ENCODE results near the gene F2. TPM values are rescaled to one million over a fixed set of nuclear protein-coding genes. Genes with fewer than 3 reads are reported as not detected.

Gene F2
- total RNA-seq, 1 donor from 2014 or later: 0.26 TPM

GRCh38 chr11:46729110-46730027 is 10.4 kb downstream of the F2 start:
- H3K4me3 ChIP-seq (ENCODE audit: low read depth, low read length): no peak overlapping the region
- no peak for TF ChIP-seq CTCF (IDR thresholded peaks at IDR 0.05; ENCODE audit: insufficient read depth, low read length, severe bottlenecking)
- no peaks in the 10 kb centered on the region for H3K27me3 ChIP-seq (ENCODE audit: control insufficient read depth, insufficient read depth, low read length)
- FAIRE-seq: no peak
- DNase-seq (ENCODE audit: low read depth): peak; percentile 25
- no peaks in the 10 kb centered on the region for H3K36me3 ChIP-seq (ENCODE audit: control insufficient read depth, insufficient read depth, low read length)

GRCh38 chr11:46731545-46731944 is 12.5 kb downstream of the F2 start:
- H3K27me3 ChIP-seq (ENCODE audit: control insufficient read depth, insufficient read depth, low read length): no peaks in the 10 kb centered on the region
- FAIRE-seq (no peak), DNase-seq (ENCODE audit: low read depth) (no peak)
- H3K4me3 ChIP-seq (ENCODE audit: low read depth, low read length): no peak overlapping the region
- no peaks in the 10 kb centered on the region for H3K36me3 ChIP-seq (ENCODE audit: control insufficient read depth, insufficient read depth, low read length)
- no peak for TF ChIP-seq CTCF (IDR thresholded peaks at IDR 0.05; ENCODE audit: insufficient read depth, low read length, severe bottlenecking)

GRCh38 chr11:46733234-46733633 is 14.2 kb downstream of the F2 start:
- DNase-seq (ENCODE audit: low read depth) (no peak), FAIRE-seq (no peak)
- H3K4me3 ChIP-seq (ENCODE audit: low read depth, low read length): no peak overlapping the region
- no peaks in the 10 kb centered on the region for H3K27me3 ChIP-seq (ENCODE audit: control insufficient read depth, insufficient read depth, low read length)
- TF ChIP-seq CTCF (IDR thresholded peaks at IDR 0.05; ENCODE audit: insufficient read depth, low read length, severe bottlenecking): no peak
- H3K36me3 ChIP-seq (ENCODE audit: control insufficient read depth, insufficient read depth, low read length): no peaks in the 10 kb centered on the region

GRCh38 chr11:46736146-46736545 is 17.1 kb downstream of the F2 start:
- Histone ChIP-seq H3K36me3 (ENCODE audit: control insufficient read depth, insufficient read depth, low read length) (no peaks in the 10 kb centered on the region), H3K27me3 (ENCODE audit: control insufficient read depth, insufficient read depth, low read length) (no peaks in the 10 kb centered on the region), H3K4me3 (ENCODE audit: low read depth, low read length) (no peak overlapping the region)
- FAIRE-seq (no peak), DNase-seq (ENCODE audit: low read depth) (no peak)
- no peak for TF ChIP-seq CTCF (IDR thresholded peaks at IDR 0.05; ENCODE audit: insufficient read depth, low read length, severe bottlenecking)

- Histone ChIP-seq H3K36me3 (ENCODE audit: control insufficient read depth, insufficient read depth, low read length) (no peaks in the 10 kb centered on the region), H3K4me3 (ENCODE audit: low read depth, low read length) (no peak overlapping the region), H3K27me3 (ENCODE audit: control insufficient read depth, insufficient read depth, low read length) (no peaks in the 10 kb centered on the region)
- TF ChIP-seq CTCF (IDR thresholded peaks at IDR 0.05; ENCODE audit: insufficient read depth, low read length, severe bottlenecking): no peak
- FAIRE-seq: no peak
- no peak for DNase-seq (ENCODE audit: low read depth)
Observed at GRCh38 chr11:46736615-46737014, 17.6 kb downstream of the F2 start.
